Activated CD4-positive, alpha-beta T cell treated with anti-CD3 and anti-CD28 coated beads, Interleukin-2, amount 10 ng/mL, durations not matched to agents 7 days and 5 days (primary cell): ENCODE data around the gene GSTT2. TPM values are rescaled to one million over a fixed set of nuclear protein-coding genes. Genes with fewer than 3 reads are reported as not detected.

Experiments used
- CTCF ChIA-PET: fragments of 350-600 bp; sonication (Branson Sonifier 250); formaldehyde crosslinking; loops from one replicate; lab custom pipeline; 2021; ENCODE audit warnings: antibody characterized with exemption; lab: Charles Lee
- POLR2A ChIA-PET: fragments of 350-600 bp; sonication (Branson Sonifier 250); formaldehyde crosslinking; loops from one replicate; lab custom pipeline; 2021; ENCODE audit warnings: antibody characterized with exemption; lab: Charles Lee
- DNase-seq: peaks from one replicate; pipeline ENCODE4 v3.0.0-alpha.2; 2020
- H3K27ac Mint-ChIP-seq: one replicate; pipeline ENCODE4 v1.8.0; 2021; ENCODE audit warnings: mild to moderate bottlenecking, moderate library complexity, mixed read lengths
- H3K27me3 Mint-ChIP-seq: one replicate; pipeline ENCODE4 v1.8.0; 2021; ENCODE audit warnings: mixed read lengths
- H3K36me3 Mint-ChIP-seq: one replicate; pipeline ENCODE4 v1.8.0; 2021; ENCODE audit warnings: low read depth, mixed read lengths
- H3K4me1 Mint-ChIP-seq: one replicate; pipeline ENCODE4 v1.8.0; 2021; ENCODE audit warnings: mixed read lengths
- H3K4me3 Mint-ChIP-seq: one replicate; pipeline ENCODE4 v1.8.0; 2021; ENCODE audit warnings: mild to moderate bottlenecking, moderate library complexity, mixed read lengths
- H3K9me3 Mint-ChIP-seq: one replicate; pipeline ENCODE4 v1.8.0; 2021; ENCODE audit warnings: mixed read lengths
- total RNA-seq, 2 experiments: library from RNA; stranded (reverse); gene quantifications; one replicate each; pipeline ENCODE4 v1.2.3, GENCODE V29; 2021

Gene GSTT2
- total RNA-seq, 2 experiments from 2014 or later: not detected

DNA sequence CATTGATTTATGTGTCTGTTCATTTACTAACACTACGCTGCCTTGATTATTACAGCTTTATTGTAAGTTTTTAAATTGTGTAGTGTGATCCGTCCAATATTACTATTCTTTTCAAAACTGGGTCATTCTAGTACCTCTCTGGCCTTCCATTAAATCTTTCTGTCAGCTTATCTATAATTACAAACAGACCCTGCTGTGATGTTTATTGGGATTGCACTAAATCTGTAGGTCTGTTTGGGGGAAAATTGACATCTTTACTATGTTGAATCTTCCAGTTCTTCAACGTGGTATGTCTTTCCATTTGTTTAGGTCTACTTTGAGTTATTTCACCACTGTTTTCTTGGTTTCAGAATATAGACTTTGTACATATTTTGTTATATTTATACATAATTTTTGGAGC is 46.8 kb downstream of the GSTT2 start:
- H3K4me3 Mint-ChIP-seq: no peak overlapping the region
- H3K27ac Mint-ChIP-seq: no peak overlapping the region
- peaks cover 45% of the 10 kb centered on the region for H3K36me3 Mint-ChIP-seq
- H3K4me1 Mint-ChIP-seq: peaks cover 26% of the 10 kb centered on the region
- POLR2A ChIA-PET: no interaction called here
- H3K9me3 Mint-ChIP-seq: peaks cover 5% of the 10 kb centered on the region
- DNase-seq: no peak
- CTCF ChIA-PET: no interaction called here
- no peaks in the 10 kb centered on the region for H3K27me3 Mint-ChIP-seq

DNA sequence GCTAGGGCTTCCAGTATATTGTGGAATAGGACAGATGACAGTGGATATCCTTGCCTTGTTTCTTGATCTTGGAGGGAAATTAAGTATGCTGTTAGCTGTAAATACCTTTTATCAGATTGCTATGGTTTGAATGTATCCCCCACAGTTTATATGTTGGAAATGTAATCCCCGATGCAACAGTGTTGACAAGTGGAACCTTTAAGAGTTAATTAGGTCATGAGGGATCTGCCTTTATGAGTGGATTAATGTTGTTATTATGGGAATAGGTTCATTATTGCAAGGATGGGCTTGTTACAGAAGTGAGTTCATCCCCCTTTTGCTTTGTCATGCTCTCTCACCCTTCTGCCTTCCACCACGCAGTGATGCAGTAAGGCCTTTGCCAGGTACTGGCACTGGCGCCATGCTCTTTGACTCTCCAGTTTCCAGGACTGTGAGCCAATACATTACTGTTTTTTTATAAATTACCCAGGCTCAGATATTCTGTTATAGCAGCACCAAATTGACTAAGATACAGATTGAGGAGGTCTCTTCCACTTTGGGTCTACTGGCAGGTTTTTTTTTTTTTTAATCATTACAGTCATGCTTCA is 47.5 kb downstream of the GSTT2 start:
- no peak for DNase-seq
- CTCF ChIA-PET: interaction anchor here (0.6 to 0.9 kb wide), 2 partner anchors 89 to 1759 kb away, joined by 3 to 6 read pairs; no protein-coding TSS in a partner anchor
- peaks cover 5% of the 10 kb centered on the region for H3K9me3 Mint-ChIP-seq
- H3K27me3 Mint-ChIP-seq: no peaks in the 10 kb centered on the region
- H3K4me3 Mint-ChIP-seq: no peak overlapping the region
- peaks cover 24% of the 10 kb centered on the region for H3K4me1 Mint-ChIP-seq
- no peak overlapping the region for H3K27ac Mint-ChIP-seq
- peaks cover 44% of the 10 kb centered on the region for H3K36me3 Mint-ChIP-seq
- POLR2A ChIA-PET: no interaction called here

DNA sequence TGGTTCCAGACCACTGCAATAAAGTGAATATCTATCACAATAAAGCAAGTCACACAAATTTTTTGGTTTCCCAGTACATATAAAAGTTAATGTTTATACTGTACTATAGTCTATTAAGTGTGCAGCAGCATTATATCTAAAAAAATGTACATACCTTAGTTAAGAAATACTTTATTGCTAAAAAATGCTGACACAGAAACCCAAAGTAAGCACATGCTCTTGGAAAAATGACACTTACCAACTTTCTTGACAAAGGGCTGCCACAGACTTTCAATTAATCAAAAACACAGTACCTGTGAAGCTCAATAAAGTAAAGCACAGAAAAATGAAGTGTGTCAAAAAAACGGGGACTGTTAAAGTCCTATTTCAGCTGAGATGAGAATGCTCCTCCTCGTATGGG is 48.1 kb downstream of the GSTT2 start:
- Mint-ChIP-seq H3K4me3 (no peak overlapping the region), H3K9me3 (peaks cover 4% of the 10 kb centered on the region), H3K4me1 (peaks cover 20% of the 10 kb centered on the region), H3K36me3 (peaks cover 43% of the 10 kb centered on the region), H3K27ac (no peak overlapping the region), H3K27me3 (no peaks in the 10 kb centered on the region)
- POLR2A ChIA-PET: no interaction called here
- CTCF ChIA-PET: interaction anchor here (0.6 to 0.9 kb wide), 2 partner anchors 89 to 1759 kb away, joined by 3 to 6 read pairs; no protein-coding TSS in a partner anchor
- DNase-seq: no peak

DNA sequence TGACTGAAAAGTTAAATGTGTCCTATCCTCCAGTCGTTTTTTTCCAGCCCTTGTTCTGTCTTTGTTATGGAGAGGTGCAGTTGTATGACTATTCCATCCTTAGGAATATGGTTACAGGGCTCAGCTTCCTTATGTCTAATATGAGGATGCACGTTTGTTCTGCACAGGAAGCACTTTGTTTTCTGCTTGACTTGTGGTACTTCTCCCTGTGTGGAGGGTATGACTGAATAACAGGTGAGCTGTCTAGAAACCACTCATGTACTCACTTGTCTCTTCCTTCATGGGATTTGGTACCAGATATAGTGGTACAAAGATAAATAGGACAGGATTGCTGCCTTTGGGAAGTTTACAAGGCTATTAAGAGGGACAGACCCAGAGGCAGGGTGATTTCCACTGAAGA is 48.6 kb downstream of the GSTT2 start:
- Mint-ChIP-seq H3K9me3 (peaks cover 3% of the 10 kb centered on the region), H3K36me3 (peaks cover 37% of the 10 kb centered on the region), H3K27me3 (no peaks in the 10 kb centered on the region), H3K4me3 (no peak overlapping the region), H3K4me1 (peaks cover 15% of the 10 kb centered on the region), H3K27ac (no peak overlapping the region)
- DNase-seq: no peak
- POLR2A ChIA-PET: no interaction called here
- CTCF ChIA-PET: interaction anchor here (0.9 to 2.3 kb wide), 2 partner anchors 10 to 90 kb away, joined by 3 to 7 read pairs; no protein-coding TSS in a partner anchor

DNA sequence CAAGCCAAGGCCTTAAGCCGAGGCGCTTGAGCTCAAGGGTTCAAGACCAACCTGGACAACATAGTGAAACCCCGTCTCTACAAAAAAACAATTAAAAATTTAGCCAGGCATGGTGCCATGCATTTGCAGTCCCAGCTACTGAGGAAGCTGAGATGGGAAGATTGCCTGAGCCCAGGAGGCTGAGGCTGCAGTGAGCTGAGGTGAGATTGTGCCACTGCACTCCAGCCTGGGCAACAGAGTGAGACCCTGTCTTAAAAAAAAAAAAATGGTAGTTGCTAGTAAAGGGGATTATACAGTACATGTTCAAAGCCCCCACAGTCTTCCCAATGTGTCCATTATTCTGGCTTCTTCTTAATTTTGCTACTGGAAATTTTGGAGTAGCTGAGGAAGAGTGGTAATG is 49.4 kb downstream of the GSTT2 start:
- Mint-ChIP-seq H3K36me3 (peaks cover 33% of the 10 kb centered on the region), H3K9me3 (peaks cover 1% of the 10 kb centered on the region), H3K4me3 (no peak overlapping the region), H3K27ac (no peak overlapping the region), H3K27me3 (no peaks in the 10 kb centered on the region), H3K4me1 (peaks cover 13% of the 10 kb centered on the region)
- no peak for DNase-seq
- ChIA-PET POLR2A (no interaction called here), CTCF (interaction anchor here (0.7 to 2.3 kb wide), 2 partner anchors 9 to 1629 kb away, joined by 4 to 7 read pairs; no protein-coding TSS in a partner anchor)

DNA sequence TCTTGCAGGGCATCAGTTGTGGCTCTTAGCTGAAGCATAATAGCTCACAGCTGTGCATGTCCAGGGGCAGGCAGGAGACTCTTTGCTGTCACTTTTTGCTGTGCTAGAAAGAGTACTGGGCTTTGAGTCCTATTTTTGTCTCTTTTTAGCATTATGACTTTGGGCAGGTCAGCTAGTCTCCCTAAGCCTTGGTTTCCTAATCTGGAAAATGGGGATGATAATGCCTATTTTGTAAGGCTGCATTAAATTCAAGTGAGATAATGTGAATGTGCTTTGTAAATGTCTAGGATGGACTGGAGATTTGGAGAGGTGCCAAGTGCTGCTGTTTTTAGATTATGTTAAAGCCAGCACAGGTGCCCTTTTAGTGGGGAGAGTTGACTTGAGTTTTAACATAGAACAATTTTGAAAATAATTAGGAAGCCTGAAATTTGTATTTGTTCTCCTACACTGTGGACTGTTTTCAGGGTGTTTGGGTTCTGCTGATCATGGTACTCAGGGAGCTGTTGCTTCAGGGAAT is 50.3 kb downstream of the GSTT2 start:
- H3K27me3 Mint-ChIP-seq: no peaks in the 10 kb centered on the region
- ChIA-PET POLR2A (no interaction called here), CTCF (interaction anchor here (2.3 kb wide), 1 partner anchor 8 kb away, joined by 7 read pairs; no protein-coding TSS in a partner anchor)
- DNase-seq: no peak
- no peak overlapping the region for H3K4me3 Mint-ChIP-seq
- H3K9me3 Mint-ChIP-seq: no peaks in the 10 kb centered on the region
- H3K27ac Mint-ChIP-seq: no peak overlapping the region
- peaks cover 24% of the 10 kb centered on the region for H3K36me3 Mint-ChIP-seq
- H3K4me1 Mint-ChIP-seq: peaks cover 12% of the 10 kb centered on the region

Other genes starting within 250 kb of the GSTT2 start
- 1 to 10 TPM; 1.9 to 2.0 TPM for gene ZNF70, start 229.0 kb upstream of the GSTT2 start, total RNA-seq
- gene VPREB3, start 225.7 kb upstream of the GSTT2 start, total RNA-seq: not detected
- 1 to 10 TPM in 1 of 2 experiments, under 1 TPM in 1; 0.99 to 1.3 TPM for gene C22orf15, start 217.1 kb upstream of the GSTT2 start, total RNA-seq
- gene CHCHD10, start 212.2 kb upstream of the GSTT2 start, total RNA-seq: 10 to 100 TPM; 44.6 to 55.4 TPM
- gene MMP11, start 207.3 kb upstream of the GSTT2 start, total RNA-seq: under 1 TPM; 0.27 to 0.50 TPM
- 10 to 100 TPM; 91.4 to 92.6 TPM for gene SMARCB1, start 193.2 kb upstream of the GSTT2 start, total RNA-seq
- gene DERL3, start 141.1 kb upstream of the GSTT2 start, total RNA-seq: 1 to 10 TPM; 9.0 to 9.9 TPM
- 1 to 10 TPM; 7.8 to 8.8 TPM for gene SLC2A11, start 122.3 kb upstream of the GSTT2 start, total RNA-seq
- gene MIF, start 85.8 kb upstream of the GSTT2 start, total RNA-seq: 100 to 1,000 TPM; 716 to 730 TPM
- gene GSTT2B, start 18.9 kb upstream of the GSTT2 start, total RNA-seq: not detected
- gene DDTL, start 13.2 kb upstream of the GSTT2 start, total RNA-seq: 1 to 10 TPM; 3.3 to 3.4 TPM
- 100 to 1,000 TPM; 117 to 129 TPM for gene DDT, start 5.7 kb upstream of the GSTT2 start, total RNA-seq
- gene GSTT4, start 25.3 kb downstream of the GSTT2 start, total RNA-seq: not detected
- gene CABIN1, start 31.2 kb downstream of the GSTT2 start, total RNA-seq: 100 to 1,000 TPM; 112 to 124 TPM
- gene SUSD2, start 201.4 kb downstream of the GSTT2 start, total RNA-seq: 1 to 10 TPM; 1.0 to 1.1 TPM